ENCODE data around the gene KRTAP22-2.

DNA sequence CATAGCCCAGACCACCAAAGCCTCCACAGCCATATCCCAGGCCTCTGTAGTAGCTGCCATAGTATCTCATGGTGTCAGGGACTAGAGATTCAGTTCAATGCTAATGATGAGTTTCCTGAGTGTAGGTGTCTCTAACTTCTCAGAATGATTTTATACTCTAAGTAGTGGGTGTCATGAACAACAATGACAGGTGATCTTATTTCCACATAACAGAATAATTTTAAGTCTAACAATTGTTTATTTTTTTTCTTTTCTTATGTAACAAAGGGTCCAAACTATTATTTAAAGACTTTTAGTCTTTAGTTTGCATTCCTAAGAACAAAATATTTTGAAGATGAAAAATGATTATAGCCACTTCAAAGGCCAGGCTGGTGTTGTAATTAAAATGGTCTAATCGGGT is 48.4 kb downstream of the KRTAP22-2 start, which contains the start of gene KRTAP19-6:
- TF ChIP-seq POLR2AphosphoS5 (IDR thresholded peaks at IDR 0.05; ENCODE audit: low read depth, low read length) (no peak), POLR2A (IDR thresholded peaks at IDR 0.05; ENCODE audit: low read depth, low read length) (no peak), SPI1 (IDR thresholded peaks at IDR 0.05; ENCODE audit: low read depth, low read length) (no peak)
